A549 (cell line): Measurements from ENCODE around the gene POLR1C.

Experiments used
- HDAC2 ChIP-seq: fragments of 200-600 bp; sonication (generic); IDR thresholded peaks from 2 replicates; pipeline ENCODE4 v1.6.1; 2016
- MAZ ChIP-seq: fragments of 150-350 bp; IDR thresholded peaks from 2 replicates; pipeline ENCODE4 v1.6.1; 2014; ENCODE audit warnings: antibody characterized with exemption, low read depth, low read length, borderline replicate concordance
- RNF2 ChIP-seq: fragments of 200-600 bp; sonication (generic); IDR thresholded peaks from 2 replicates; pipeline ENCODE4 v1.6.1; 2016; ENCODE audit warnings: low read depth, mild to moderate bottlenecking, antibody characterized with exemption, moderate library complexity, borderline replicate concordance
- TF ChIP-seq, protein P1 (sequence below): fragments of >200 bp; sonication (Bioruptor Twin); formaldehyde crosslinking; IDR thresholded peaks from 3 replicates; pipeline ENCODE4 v1.5.1; 2016
- TF ChIP-seq, protein P2 (sequence below): fragments of 200-600 bp; sonication (generic); IDR thresholded peaks from 2 replicates; pipeline ENCODE4 v1.6.1; 2016; ENCODE audit warnings: antibody characterized with exemption, mild to moderate bottlenecking, moderate library complexity

DNA sequence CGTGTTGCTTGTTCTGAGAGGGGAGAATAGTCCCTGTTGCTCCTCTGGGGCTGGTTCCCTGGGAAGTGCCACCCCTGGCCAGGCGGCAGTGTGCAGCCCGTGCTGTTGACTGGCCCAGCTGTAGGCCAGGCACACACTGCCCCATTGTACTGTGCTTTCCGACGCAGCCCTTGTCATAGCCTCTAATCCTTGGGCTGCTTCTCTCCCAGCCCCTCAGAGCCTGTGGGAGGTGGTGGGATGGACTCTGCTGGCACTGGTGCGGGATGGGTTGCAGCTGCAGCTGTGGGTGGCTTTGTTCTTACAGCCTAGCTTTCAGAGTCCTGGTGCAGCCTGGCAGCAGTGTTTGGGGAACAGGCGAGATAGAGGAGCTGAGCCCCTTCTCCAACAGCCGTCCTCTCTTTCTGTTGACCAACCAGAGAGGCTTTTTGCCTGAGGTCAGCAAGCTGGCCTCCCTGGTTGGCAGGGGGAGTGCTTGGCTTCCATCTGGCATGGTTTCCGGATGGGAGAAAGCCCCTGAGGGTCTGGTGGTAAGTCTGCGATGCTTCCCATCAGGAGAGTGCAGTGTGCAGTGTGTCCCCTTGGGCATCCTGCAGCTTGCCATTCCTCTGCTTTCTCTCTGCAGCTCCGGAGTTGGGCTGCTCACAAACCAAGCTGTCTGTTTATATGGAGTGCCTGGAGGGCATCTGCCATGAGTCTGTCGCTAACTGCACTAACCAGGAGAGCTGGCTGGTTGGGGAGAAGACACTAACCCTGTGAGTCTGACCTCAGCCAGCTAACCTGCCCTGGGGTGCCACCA is 27.4 kb upstream of the POLR1C start:
- TF ChIP-seq HDAC2 (no peak), MAZ (no peak), RNF2 (no peak)
- TF ChIP-seq, protein P1, sequence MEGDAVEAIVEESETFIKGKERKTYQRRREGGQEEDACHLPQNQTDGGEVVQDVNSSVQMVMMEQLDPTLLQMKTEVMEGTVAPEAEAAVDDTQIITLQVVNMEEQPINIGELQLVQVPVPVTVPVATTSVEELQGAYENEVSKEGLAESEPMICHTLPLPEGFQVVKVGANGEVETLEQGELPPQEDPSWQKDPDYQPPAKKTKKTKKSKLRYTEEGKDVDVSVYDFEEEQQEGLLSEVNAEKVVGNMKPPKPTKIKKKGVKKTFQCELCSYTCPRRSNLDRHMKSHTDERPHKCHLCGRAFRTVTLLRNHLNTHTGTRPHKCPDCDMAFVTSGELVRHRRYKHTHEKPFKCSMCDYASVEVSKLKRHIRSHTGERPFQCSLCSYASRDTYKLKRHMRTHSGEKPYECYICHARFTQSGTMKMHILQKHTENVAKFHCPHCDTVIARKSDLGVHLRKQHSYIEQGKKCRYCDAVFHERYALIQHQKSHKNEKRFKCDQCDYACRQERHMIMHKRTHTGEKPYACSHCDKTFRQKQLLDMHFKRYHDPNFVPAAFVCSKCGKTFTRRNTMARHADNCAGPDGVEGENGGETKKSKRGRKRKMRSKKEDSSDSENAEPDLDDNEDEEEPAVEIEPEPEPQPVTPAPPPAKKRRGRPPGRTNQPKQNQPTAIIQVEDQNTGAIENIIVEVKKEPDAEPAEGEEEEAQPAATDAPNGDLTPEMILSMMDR = no peak
- TF ChIP-seq, protein P2, sequence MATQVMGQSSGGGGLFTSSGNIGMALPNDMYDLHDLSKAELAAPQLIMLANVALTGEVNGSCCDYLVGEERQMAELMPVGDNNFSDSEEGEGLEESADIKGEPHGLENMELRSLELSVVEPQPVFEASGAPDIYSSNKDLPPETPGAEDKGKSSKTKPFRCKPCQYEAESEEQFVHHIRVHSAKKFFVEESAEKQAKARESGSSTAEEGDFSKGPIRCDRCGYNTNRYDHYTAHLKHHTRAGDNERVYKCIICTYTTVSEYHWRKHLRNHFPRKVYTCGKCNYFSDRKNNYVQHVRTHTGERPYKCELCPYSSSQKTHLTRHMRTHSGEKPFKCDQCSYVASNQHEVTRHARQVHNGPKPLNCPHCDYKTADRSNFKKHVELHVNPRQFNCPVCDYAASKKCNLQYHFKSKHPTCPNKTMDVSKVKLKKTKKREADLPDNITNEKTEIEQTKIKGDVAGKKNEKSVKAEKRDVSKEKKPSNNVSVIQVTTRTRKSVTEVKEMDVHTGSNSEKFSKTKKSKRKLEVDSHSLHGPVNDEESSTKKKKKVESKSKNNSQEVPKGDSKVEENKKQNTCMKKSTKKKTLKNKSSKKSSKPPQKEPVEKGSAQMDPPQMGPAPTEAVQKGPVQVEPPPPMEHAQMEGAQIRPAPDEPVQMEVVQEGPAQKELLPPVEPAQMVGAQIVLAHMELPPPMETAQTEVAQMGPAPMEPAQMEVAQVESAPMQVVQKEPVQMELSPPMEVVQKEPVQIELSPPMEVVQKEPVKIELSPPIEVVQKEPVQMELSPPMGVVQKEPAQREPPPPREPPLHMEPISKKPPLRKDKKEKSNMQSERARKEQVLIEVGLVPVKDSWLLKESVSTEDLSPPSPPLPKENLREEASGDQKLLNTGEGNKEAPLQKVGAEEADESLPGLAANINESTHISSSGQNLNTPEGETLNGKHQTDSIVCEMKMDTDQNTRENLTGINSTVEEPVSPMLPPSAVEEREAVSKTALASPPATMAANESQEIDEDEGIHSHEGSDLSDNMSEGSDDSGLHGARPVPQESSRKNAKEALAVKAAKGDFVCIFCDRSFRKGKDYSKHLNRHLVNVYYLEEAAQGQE = no peak
